Cardiac muscle cell (in vitro differentiated cells and primary cell): Measurements from ENCODE around the gene TNRC18. TPM values are rescaled to one million over a fixed set of nuclear protein-coding genes. Genes with fewer than 3 reads are reported as not detected.

Source experiments
- DNase-seq, 2 donors: peaks; one replicate each; pipeline versions ENCODE4 v3.0.0 to v3.0.0-alpha.2; 2010 to 2017; ENCODE audit warnings: low read depth in 1 of 2, low spot score in 1 of 2
- H3K27ac ChIP-seq: fragments of 200-600 bp; sonication (generic); 2 replicates; pipeline ENCODE4 v1.5.1; 2016
- H3K27me3 ChIP-seq: fragments of 200-600 bp; sonication (generic); 2 replicates; pipeline ENCODE4 v1.6.0; 2016; ENCODE audit warnings: control low read depth
- H3K36me3 ChIP-seq: fragments of 200-600 bp; sonication (generic); 2 replicates; pipeline ENCODE4 v1.5.1; 2016; ENCODE audit warnings: control low read depth
- H3K4me1 ChIP-seq: fragments of 200-600 bp; sonication (generic); 2 replicates; pipeline ENCODE4 v1.8.1; 2017; ENCODE audit warnings: low read depth, mild to moderate bottlenecking, mixed run types
- H3K4me3 ChIP-seq: fragments of 200-600 bp; sonication (generic); 2 replicates; pipeline ENCODE4 v1.5.1; 2016; ENCODE audit warnings: mild to moderate bottlenecking
- H3K9me3 ChIP-seq: fragments of 200-600 bp; sonication (generic); 2 replicates; pipeline ENCODE4 v1.5.1; 2017; ENCODE audit warnings: low read depth, mild to moderate bottlenecking, control low read depth
- polyA plus RNA-seq: library from polyadenylated mRNA; unstranded; fragments of >200 nt; fragmentation: Nextera tagmentation; extraction: Ambion mirVana; gene quantifications from 2 replicates; pipeline ENCODE4 v1.2.1, GENCODE V29; 2016
- total RNA-seq: library from RNA; depleted of rRNA; stranded (reverse); fragments of >200 nt; gene quantifications from 2 replicates; pipeline ENCODE4 v1.2.3, GENCODE V29; 2016
- TF ChIP-seq, protein P1 (sequence below): IDR thresholded peaks from 2 replicates; pipeline ENCODE4 v1.5.1; 2012; ENCODE audit warnings: low read depth, mild to moderate bottlenecking, low read length

The TNRC18 gene
- total and polyA plus RNA-seq, 2 experiments from 2014 or later = 15.1 to 180 TPM

DNA sequence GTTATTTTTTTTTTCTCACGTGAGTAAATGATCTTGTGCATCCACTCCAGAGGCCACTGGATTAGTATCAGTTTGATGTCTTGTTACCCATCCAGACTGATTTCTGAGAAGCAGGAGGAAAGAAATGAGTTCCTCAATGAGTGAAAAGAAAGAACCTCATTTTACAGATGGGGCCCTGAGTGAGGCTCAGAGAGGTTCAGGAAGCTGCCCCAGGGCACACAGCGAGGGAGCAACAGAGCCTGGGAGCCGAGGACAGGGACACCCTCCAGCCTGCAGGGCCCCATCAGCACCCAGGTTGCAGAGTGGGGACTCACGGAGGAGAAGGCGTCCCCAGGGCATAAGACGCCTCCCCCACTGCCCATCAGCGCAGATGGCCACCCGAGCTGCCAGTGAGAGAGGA is 30.9 kb upstream of the TNRC18 start:
- no peaks in the 10 kb centered on the region for H3K27me3 ChIP-seq
- DNase-seq = no peak
- H3K9me3 ChIP-seq = no peaks in the 10 kb centered on the region
- no peaks in the 10 kb centered on the region for H3K36me3 ChIP-seq
- TF ChIP-seq, protein P1, sequence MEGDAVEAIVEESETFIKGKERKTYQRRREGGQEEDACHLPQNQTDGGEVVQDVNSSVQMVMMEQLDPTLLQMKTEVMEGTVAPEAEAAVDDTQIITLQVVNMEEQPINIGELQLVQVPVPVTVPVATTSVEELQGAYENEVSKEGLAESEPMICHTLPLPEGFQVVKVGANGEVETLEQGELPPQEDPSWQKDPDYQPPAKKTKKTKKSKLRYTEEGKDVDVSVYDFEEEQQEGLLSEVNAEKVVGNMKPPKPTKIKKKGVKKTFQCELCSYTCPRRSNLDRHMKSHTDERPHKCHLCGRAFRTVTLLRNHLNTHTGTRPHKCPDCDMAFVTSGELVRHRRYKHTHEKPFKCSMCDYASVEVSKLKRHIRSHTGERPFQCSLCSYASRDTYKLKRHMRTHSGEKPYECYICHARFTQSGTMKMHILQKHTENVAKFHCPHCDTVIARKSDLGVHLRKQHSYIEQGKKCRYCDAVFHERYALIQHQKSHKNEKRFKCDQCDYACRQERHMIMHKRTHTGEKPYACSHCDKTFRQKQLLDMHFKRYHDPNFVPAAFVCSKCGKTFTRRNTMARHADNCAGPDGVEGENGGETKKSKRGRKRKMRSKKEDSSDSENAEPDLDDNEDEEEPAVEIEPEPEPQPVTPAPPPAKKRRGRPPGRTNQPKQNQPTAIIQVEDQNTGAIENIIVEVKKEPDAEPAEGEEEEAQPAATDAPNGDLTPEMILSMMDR = no peak
- no peak overlapping the region for H3K27ac ChIP-seq
- peaks cover 10% of the 10 kb centered on the region for H3K4me1 ChIP-seq
- no peak overlapping the region for H3K4me3 ChIP-seq

DNA sequence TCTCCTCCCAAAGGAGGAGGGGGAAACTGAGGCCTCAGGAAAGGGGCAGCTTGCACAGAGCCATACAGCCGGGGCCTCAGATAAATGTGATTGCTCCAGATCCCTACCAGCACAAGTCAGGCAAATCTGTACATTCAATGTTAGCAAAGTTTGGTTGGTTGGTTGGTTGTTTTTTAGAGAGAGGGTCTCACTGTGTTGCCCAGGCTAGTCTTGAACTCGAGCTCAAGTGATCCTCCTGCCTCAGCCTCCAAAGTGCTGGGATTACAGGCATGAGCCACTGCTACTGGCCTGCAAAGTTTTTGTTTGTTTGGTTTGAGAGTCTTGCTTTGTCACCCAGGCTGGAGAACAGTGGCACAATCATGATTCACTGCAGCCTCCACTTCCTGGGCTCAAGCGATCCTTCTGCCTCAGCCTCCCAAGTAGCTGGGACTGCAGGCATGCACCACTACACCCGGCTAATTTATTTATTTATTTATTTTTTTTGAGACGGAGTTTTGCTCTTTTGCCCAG is 30.0 kb upstream of the TNRC18 start:
- DNase-seq = no peak
- TF ChIP-seq, protein P1 = no peak
- peaks cover 13% of the 10 kb centered on the region for H3K4me1 ChIP-seq
- H3K27ac ChIP-seq = no peak overlapping the region
- no peaks in the 10 kb centered on the region for H3K27me3 ChIP-seq
- H3K4me3 ChIP-seq = no peak overlapping the region
- no peaks in the 10 kb centered on the region for H3K9me3 ChIP-seq
- no peaks in the 10 kb centered on the region for H3K36me3 ChIP-seq

DNA sequence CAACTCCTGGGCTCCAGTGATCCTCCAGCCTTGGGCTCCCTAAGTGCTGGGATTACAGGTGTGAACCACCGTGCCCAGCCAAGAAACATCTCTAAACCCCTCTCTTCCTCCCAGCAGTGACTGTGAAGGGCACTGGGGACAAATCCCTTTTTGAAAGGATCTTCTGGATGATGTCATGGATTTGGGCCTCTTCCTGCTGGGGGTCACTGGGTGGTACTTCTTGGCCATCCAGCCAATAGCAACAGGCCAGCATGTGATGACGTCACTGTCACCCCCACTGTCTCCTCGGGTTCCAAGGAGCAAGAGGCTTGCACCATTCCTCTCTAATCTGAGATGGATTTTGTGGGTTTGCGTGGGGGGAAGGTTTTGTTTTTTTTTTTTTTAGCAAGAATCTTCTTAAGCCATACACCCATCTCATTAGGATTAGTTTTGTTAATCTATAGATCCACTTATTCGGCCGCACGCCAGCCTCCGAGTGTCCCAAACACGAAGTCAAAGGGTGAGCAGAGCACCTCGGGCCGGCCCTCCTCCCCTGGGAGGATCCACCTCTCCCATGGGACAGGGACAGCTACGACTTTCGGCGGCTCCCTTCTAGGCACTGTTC is 29.4 kb upstream of the TNRC18 start:
- no peaks in the 10 kb centered on the region for H3K27me3 ChIP-seq
- DNase-seq = peak in 1 of 2 donors; percentile 94

DNA sequence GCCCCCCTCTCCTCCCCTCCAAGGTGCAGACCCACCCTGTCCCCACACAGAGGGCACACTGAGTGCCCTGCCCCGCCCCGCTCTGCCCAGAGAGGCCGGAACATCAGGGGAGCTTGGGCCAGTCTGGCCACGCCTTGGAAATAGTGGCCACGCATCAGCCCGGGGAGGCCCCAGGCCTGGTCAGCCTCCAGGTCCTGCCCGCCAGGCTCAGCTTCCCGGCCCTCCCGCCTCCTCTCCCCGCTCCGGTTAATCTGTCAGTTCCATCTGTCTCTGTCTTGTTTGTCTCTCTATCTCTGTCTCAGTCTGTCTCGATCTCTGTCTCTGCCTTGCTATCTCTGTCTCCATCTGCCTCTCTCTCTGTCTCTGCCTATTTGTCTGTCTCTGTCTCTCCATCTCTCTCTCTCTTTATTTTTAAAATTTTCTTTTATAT is 28.9 kb upstream of the TNRC18 start:
- TF ChIP-seq, protein P1 = no peak
- DNase-seq = peak in 1 of 2 donors; percentile 32
- Histone ChIP-seq H3K27ac (no peak overlapping the region), H3K4me3 (no peak overlapping the region), H3K9me3 (no peaks in the 10 kb centered on the region), H3K4me1 (peaks cover 15% of the 10 kb centered on the region), H3K36me3 (no peaks in the 10 kb centered on the region), H3K27me3 (no peaks in the 10 kb centered on the region)

More for the DNA sequence above, 29.4 kb upstream of the TNRC18 start:
- Histone ChIP-seq H3K36me3 (no peaks in the 10 kb centered on the region), H3K4me1 (peaks cover 15% of the 10 kb centered on the region), H3K4me3 (no peak overlapping the region), H3K9me3 (no peaks in the 10 kb centered on the region), H3K27ac (no peak overlapping the region)
- TF ChIP-seq, protein P1 = no peak

DNA sequence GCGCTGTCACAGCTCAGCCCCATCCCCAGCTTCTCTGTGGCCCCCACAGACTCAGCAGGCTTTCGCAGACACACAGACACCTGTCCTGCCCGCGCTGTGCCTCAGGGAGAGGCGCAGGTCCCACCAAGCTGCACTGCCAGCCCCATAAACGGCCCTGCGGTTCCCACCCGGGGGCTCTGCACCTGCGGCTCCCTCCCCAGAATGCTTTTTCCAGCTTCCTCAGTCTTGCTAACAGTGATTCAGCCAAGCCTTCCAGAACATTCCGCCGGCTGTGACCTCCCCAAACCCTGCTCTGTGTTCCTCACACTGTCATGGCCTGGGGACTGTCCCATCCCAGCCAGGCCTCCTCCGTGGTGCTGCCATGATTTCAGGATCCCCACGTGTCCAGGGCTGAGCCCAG is 27.8 kb upstream of the TNRC18 start:
- DNase-seq = no peak

More for the DNA sequence above, 27.8 kb upstream of the TNRC18 start:
- H3K9me3 ChIP-seq = no peaks in the 10 kb centered on the region
- H3K4me3 ChIP-seq = no peak overlapping the region
- no peaks in the 10 kb centered on the region for H3K36me3 ChIP-seq
- TF ChIP-seq, protein P1 = no peak
- H3K27me3 ChIP-seq = no peaks in the 10 kb centered on the region
- H3K27ac ChIP-seq = no peak overlapping the region
- H3K4me1 ChIP-seq = peaks cover 15% of the 10 kb centered on the region
